ENCODE data around the gene PRMT7.

- TF ChIP-seq CTCF (conservative IDR thresholded peaks at IDR 0.05) (no peak), EZH2 (IDR thresholded peaks at IDR 0.05; ENCODE audit: low read depth) (no peak)
Measured at GRCh38 chr16:68306633-68307032, 4.2 kb upstream of the PRMT7 start.
